ENCODE results near the gene BRI3.
A peak's percentile ranks its signal among the peaks of the same experiment; 100 is the strongest.

BRI3 gene

GRCh38 chr7:98254516-98254915 lies 27.0 kb upstream of the BRI3 start:
- TF ChIP-seq, protein P1, sequence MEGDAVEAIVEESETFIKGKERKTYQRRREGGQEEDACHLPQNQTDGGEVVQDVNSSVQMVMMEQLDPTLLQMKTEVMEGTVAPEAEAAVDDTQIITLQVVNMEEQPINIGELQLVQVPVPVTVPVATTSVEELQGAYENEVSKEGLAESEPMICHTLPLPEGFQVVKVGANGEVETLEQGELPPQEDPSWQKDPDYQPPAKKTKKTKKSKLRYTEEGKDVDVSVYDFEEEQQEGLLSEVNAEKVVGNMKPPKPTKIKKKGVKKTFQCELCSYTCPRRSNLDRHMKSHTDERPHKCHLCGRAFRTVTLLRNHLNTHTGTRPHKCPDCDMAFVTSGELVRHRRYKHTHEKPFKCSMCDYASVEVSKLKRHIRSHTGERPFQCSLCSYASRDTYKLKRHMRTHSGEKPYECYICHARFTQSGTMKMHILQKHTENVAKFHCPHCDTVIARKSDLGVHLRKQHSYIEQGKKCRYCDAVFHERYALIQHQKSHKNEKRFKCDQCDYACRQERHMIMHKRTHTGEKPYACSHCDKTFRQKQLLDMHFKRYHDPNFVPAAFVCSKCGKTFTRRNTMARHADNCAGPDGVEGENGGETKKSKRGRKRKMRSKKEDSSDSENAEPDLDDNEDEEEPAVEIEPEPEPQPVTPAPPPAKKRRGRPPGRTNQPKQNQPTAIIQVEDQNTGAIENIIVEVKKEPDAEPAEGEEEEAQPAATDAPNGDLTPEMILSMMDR (IDR thresholded peaks at IDR 0.05; ENCODE audit: low read depth, low read length) = no peak
- no peak overlapping the region for H3K4me3 ChIP-seq (ENCODE audit: low read depth, low read length)

GRCh38 chr7:98254951-98255610 lies 26.4 kb upstream of the BRI3 start:
- TF ChIP-seq, protein P1 (IDR thresholded peaks at IDR 0.05; ENCODE audit: low read depth, low read length) = no peak
- H3K4me3 ChIP-seq (ENCODE audit: low read depth, low read length) = no peak overlapping the region

- TF ChIP-seq, protein P1 (IDR thresholded peaks at IDR 0.05; ENCODE audit: low read depth, low read length) = no peak
- no peak overlapping the region for H3K4me3 ChIP-seq (ENCODE audit: low read depth, low read length)
These were observed 25.1 kb upstream of the BRI3 start for GRCh38 chr7:98256431-98256830.

DNA sequence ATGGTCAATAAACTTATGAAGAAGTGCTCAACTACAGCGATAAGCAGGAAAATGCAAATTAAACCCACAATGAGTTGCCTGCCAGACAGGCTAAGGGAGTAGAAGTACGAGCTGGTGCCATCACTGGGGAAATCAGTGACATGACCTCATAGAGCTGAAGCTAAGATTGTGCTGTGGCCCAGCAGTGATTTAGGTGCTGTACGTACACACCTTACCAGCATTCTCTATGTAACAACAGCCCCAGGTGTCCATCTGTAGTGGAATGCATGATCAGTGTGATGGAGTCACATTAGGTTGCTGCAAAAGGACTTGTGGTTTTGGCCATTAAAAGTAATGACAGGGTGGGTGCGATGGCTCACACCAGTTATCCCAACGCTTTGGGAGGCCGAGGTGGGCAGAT lies 23.8 kb upstream of the BRI3 start:
- no peak overlapping the region for H3K4me3 ChIP-seq (ENCODE audit: low read depth, low read length)
- TF ChIP-seq, protein P1 (IDR thresholded peaks at IDR 0.05; ENCODE audit: low read depth, low read length) = no peak

DNA sequence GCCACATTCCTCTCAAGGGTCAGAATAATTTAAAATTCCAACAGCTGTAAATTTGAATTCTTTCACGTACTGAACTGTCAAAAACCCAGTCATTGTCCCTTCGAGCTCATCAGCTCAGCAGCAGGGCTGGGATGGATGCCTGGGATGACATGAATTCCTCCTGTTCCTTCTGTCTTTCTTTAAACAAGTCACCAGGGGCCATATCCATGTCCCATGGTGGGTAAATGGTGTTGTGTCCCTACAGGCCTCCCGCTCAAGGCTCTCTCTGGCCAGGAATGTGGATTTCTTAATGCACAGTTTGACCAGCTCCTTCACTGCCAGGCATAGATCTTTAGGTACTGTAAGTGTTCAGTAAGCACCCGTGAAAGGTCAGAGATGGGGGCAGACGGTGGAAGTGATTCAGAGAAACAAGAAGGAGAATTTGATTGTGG lies 15.6 kb upstream of the BRI3 start:
- TF ChIP-seq, protein P1 (IDR thresholded peaks at IDR 0.05; ENCODE audit: low read depth, low read length) = no peak
- H3K4me3 ChIP-seq (ENCODE audit: low read depth, low read length) = no peak overlapping the region

DNA sequence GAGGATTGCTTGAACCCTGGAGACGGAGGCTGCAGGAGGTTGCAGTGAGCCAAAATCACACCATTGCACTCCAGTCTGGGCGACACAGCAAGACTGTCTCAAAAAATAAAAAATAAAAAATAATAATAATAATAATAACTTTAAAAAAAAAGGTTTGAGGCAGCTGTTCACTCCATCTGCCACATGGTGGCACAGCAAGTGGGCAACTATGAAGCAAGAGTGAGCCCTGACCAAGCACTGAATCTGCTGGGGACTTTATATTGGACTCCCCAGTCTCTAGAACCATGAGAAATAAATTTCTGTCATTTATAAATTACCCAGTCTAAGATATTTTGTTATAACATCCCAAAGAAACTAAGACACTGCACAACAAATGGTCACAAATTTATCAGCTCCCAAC lies 14.6 kb upstream of the BRI3 start:
- no peak overlapping the region for H3K4me3 ChIP-seq (ENCODE audit: low read depth, low read length)
- TF ChIP-seq, protein P1 (IDR thresholded peaks at IDR 0.05; ENCODE audit: low read depth, low read length) = peak; percentile 34; the same call in 1 of the 2 replicates

- TF ChIP-seq, protein P1 (IDR thresholded peaks at IDR 0.05; ENCODE audit: low read depth, low read length) = no peak
- H3K4me3 ChIP-seq (ENCODE audit: low read depth, low read length) = no peak overlapping the region
These were observed 14.2 kb upstream of the BRI3 start for GRCh38 chr7:98267303-98267702.
